Measurements from ENCODE around the gene ISOC2.
"Not testable (repeated sequence)": the region's sequence is repeated elsewhere in the genome, so short reads cannot be mapped to it uniquely, and the experiment has no call there.

Gene ISOC2

GRCh38 chr19:55456347-55456746 is 5.1 kb downstream of the ISOC2 start:
- no peak for DNase-seq

- no peak for DNase-seq
Observed at GRCh38 chr19:55455576-55456235, 5.7 kb downstream of the ISOC2 start.

- DNase-seq = no peak
Observed at GRCh38 chr19:55454787-55455243, 6.6 kb downstream of the ISOC2 start.

- no peak for DNase-seq
Observed at GRCh38 chr19:55453511-55454260, 7.8 kb downstream of the ISOC2 start.

- peak; percentile 83 for DNase-seq
Observed at GRCh38 chr19:55452749-55453346, 8.6 kb downstream of the ISOC2 start.

GRCh38 chr19:55451965-55452748 is 9.3 kb downstream of the ISOC2 start:
- DNase-seq = no peak

- DNase-seq = no peak
Observed at GRCh38 chr19:55451163-55451964, 10.1 kb downstream of the ISOC2 start.

- DNase-seq = no peak
Observed at GRCh38 chr19:55449469-55449868, 12.0 kb downstream of the ISOC2 start.

GRCh38 chr19:55448175-55448490 is 13.3 kb downstream of the ISOC2 start:
- not testable (repeated sequence) for DNase-seq

- peak; percentile 67 for DNase-seq
Observed at GRCh38 chr19:55447421-55448174, 13.8 kb downstream of the ISOC2 start.

- no peak for DNase-seq
Observed at GRCh38 chr19:55446060-55446459, 15.4 kb downstream of the ISOC2 start.

- DNase-seq = no peak
Observed at GRCh38 chr19:55444646-55445045, 16.8 kb downstream of the ISOC2 start.

GRCh38 chr19:55443824-55444480 is 17.5 kb downstream of the ISOC2 start:
- no peak for DNase-seq

GRCh38 chr19:55443045-55443823 is 18.2 kb downstream of the ISOC2 start, which contains the start of gene SHISA7:
Gene SHISA7 (minus strand): TSS chr19:55443300. CDS start chr19:55442863, 437 bp downstream.
- peak; percentile 41 for DNase-seq

GRCh38 chr19:55442372-55442961 is 19.0 kb downstream of the ISOC2 start:
- DNase-seq = peak; percentile 26

GRCh38 chr19:55441692-55442321 is 19.6 kb downstream of the ISOC2 start:
- peak; percentile 52 for DNase-seq

GRCh38 chr19:55441319-55441691 is 20.1 kb downstream of the ISOC2 start:
- no peak for DNase-seq

- no peak for DNase-seq
Observed at GRCh38 chr19:55440411-55441105, 20.9 kb downstream of the ISOC2 start.

- DNase-seq = no peak
Observed at GRCh38 chr19:55439052-55439451, 22.4 kb downstream of the ISOC2 start.
